ENCODE data around the gene DDIAS. TPM values are rescaled to one million over a fixed set of nuclear protein-coding genes. Genes with fewer than 3 reads are reported as not detected.

Gene DDIAS
- total and polyA plus RNA-seq, 2 donors (not counting 3 experiments of a cell fraction or from before 2014, with no cell fraction given) = 4.5 to 9.2 TPM

GRCh38 chr11:82908311-82908710 is 6.8 kb downstream of the DDIAS start:
- H3K79me2 ChIP-seq (ENCODE audit: control insufficient read depth, insufficient read depth, low read length) = peaks cover 15% of the 10 kb centered on the region
- no peak overlapping the region for H2AFZ ChIP-seq (ENCODE audit: low read depth, low read length)
- POLR2A ChIA-PET = no interaction called here
- dilution Hi-C loops (cut with MboI; ENCODE audit: extremely low pct_ligation_motif_present, low sequenced_read_pairs) = no loop called here
- H3K27ac ChIP-seq (ENCODE audit: insufficient read depth, low read depth, low read length) = no peak overlapping the region
- intact Hi-C loops (cut with micrococcal nuclease) = loop anchor here (5.0 to 10.0 kb wide), 2 partner anchors 179 to 376 kb away; partner anchors contain the start of gene CCDC90B
- no peak overlapping the region for H3K9ac ChIP-seq (replicated peaks; ENCODE audit: extremely low read depth, insufficient read depth, low read length)
- peaks cover 9% of the 10 kb centered on the region for H3K4me1 ChIP-seq (ENCODE audit: control insufficient read depth, extremely low read depth, insufficient read depth, low read length)
- no TSS peak for BruUV-seq (replicated peaks)
- no peaks in the 10 kb centered on the region for H4K20me1 ChIP-seq (replicated peaks; ENCODE audit: control insufficient read depth, extremely low read depth, insufficient read depth, low read length)
- FAIRE-seq (no peak), DNase-seq (ENCODE audit: low read depth, low spot score) (no peak)
- no peaks in the 10 kb centered on the region for H3K9me1 ChIP-seq (replicated peaks; ENCODE audit: control insufficient read depth, extremely low read depth, insufficient read depth, low read length)
- H3K4me2 ChIP-seq (ENCODE audit: insufficient read depth, low read length) = no peak overlapping the region
- H3K36me3 ChIP-seq (ENCODE audit: control insufficient read depth in 2 of 2, extremely low read depth in 1 of 2, insufficient read depth in 2 of 2, low read length in 2 of 2) = no peaks in the 10 kb centered on the region
- H3K27me3 ChIP-seq (ENCODE audit: control insufficient read depth in 2 of 2, insufficient read depth in 2 of 2, low read length in 2 of 2) = no peaks in the 10 kb centered on the region
- no peak overlapping the region for H3K4me3 ChIP-seq (replicated peaks in 1 of 3; ENCODE audit: insufficient read depth in 1 of 3, low read depth in 1 of 3, low read length in 3 of 3)
- peaks cover 2% of the 10 kb centered on the region for H3K9me3 ChIP-seq (replicated peaks; ENCODE audit: control insufficient read depth, insufficient read depth, low read length)
- TF ChIP-seq, protein P1, sequence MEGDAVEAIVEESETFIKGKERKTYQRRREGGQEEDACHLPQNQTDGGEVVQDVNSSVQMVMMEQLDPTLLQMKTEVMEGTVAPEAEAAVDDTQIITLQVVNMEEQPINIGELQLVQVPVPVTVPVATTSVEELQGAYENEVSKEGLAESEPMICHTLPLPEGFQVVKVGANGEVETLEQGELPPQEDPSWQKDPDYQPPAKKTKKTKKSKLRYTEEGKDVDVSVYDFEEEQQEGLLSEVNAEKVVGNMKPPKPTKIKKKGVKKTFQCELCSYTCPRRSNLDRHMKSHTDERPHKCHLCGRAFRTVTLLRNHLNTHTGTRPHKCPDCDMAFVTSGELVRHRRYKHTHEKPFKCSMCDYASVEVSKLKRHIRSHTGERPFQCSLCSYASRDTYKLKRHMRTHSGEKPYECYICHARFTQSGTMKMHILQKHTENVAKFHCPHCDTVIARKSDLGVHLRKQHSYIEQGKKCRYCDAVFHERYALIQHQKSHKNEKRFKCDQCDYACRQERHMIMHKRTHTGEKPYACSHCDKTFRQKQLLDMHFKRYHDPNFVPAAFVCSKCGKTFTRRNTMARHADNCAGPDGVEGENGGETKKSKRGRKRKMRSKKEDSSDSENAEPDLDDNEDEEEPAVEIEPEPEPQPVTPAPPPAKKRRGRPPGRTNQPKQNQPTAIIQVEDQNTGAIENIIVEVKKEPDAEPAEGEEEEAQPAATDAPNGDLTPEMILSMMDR (IDR thresholded peaks at IDR 0.05; ENCODE audit: extremely low read depth in 1 of 2, insufficient read depth in 1 of 2, low read depth in 1 of 2, low read length in 2 of 2) = no peak
- TF ChIP-seq POLR2AphosphoS5 (IDR thresholded peaks at IDR 0.05; ENCODE audit: insufficient read depth, low read depth, low read length) (no peak), FOS (IDR thresholded peaks at IDR 0.05; ENCODE audit: borderline replicate concordance, insufficient read depth, low read length) (no peak), POLR2A (IDR thresholded peaks at IDR 0.05; ENCODE audit: low read depth, low read length) (no peak), MYC (IDR thresholded peaks at IDR 0.05; ENCODE audit: low read depth, low read length) (no peak), GATA2 (IDR thresholded peaks at IDR 0.05; ENCODE audit: insufficient read depth, insufficient read length, low read depth, low read length) (no peak), EZH2 (IDR thresholded peaks at IDR 0.05; ENCODE audit: borderline replicate concordance, low read depth, low read length, severe bottlenecking) (no peak), JUN (IDR thresholded peaks at IDR 0.05; ENCODE audit: borderline replicate concordance, insufficient read depth, insufficient read length, low read depth) (no peak)
- TF ChIP-seq, protein P2, sequence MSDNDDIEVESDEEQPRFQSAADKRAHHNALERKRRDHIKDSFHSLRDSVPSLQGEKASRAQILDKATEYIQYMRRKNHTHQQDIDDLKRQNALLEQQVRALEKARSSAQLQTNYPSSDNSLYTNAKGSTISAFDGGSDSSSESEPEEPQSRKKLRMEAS (IDR thresholded peaks at IDR 0.05; ENCODE audit: insufficient read depth, insufficient read length) = no peak
- CTCF ChIA-PET = interaction anchor here (1.0 to 2.3 kb wide), 2 partner anchors 19 to 41 kb away, joined by 3 to 11 read pairs; no protein-coding TSS in a partner anchor
